ENCODE results near the gene TAS2R7.

TAS2R7 gene

GRCh38 chr12:10829994-10830393 is 27.6 kb upstream of the TAS2R7 start:
- Histone ChIP-seq H3K9ac (ENCODE audit: low read length) (no peak overlapping the region), H3K36me3 (replicated peaks; ENCODE audit: insufficient read depth, low read length) (no peaks in the 10 kb centered on the region)
- DNase-seq = no peak

GRCh38 chr12:10826258-10826657 is 23.8 kb upstream of the TAS2R7 start, which contains the start of gene TAS2R10:
Gene TAS2R10 (minus strand): TSS chr12:10826358. CDS start chr12:10826269, 89 bp downstream.
- H3K36me3 ChIP-seq (replicated peaks; ENCODE audit: insufficient read depth, low read length) = no peaks in the 10 kb centered on the region
- no peaks in the 10 kb centered on the region for H4K20me1 ChIP-seq (ENCODE audit: insufficient read depth, low read length)
- no peaks in the 10 kb centered on the region for H3K4me1 ChIP-seq (ENCODE audit: low read length)
- no peaks in the 10 kb centered on the region for H3K9me2 ChIP-seq (replicated peaks; ENCODE audit: insufficient read depth, low read length)
- H3K9me3 ChIP-seq (replicated peaks; ENCODE audit: insufficient read depth, low read length) = no peaks in the 10 kb centered on the region
- H2AFZ ChIP-seq (ENCODE audit: low read length) = no peak within 1 kb of the TSS
- H3K4me2 ChIP-seq (ENCODE audit: low read depth, low read length) = no peak within 1 kb of the TSS
- H3K79me2 ChIP-seq (ENCODE audit: low read length) = no peaks in the 10 kb centered on the region
- no peaks in the 10 kb centered on the region for H3F3A ChIP-seq (ENCODE audit: insufficient read depth, low read length)
- no peak for DNase-seq
- no peak within 1 kb of the TSS for H3K27ac ChIP-seq (ENCODE audit: low read length)
- TF ChIP-seq EZH2 (optimal IDR thresholded peaks at IDR 0.05; ENCODE audit: low read depth, low read length) = no peak
- TF ChIP-seq EZH2phosphoT487 (IDR thresholded peaks at IDR 0.05; ENCODE audit: low read length) = no peak
- TF ChIP-seq CTCF (IDR thresholded peaks at IDR 0.05; ENCODE audit: low read length) = no peak
- H3K4me3 ChIP-seq (ENCODE audit: low read length) = no peak within 1 kb of the TSS
- no peaks in the 10 kb centered on the region for H3K27me3 ChIP-seq (replicated peaks; ENCODE audit: insufficient read depth, low read length)
- H3K9ac ChIP-seq (ENCODE audit: low read length) = no peak within 1 kb of the TSS

More at GRCh38 chr12:10829994-10830393, 27.6 kb upstream of the TAS2R7 start:
- no peak overlapping the region for H3K4me3 ChIP-seq (ENCODE audit: low read length)
- no peak overlapping the region for H3K4me2 ChIP-seq (ENCODE audit: low read depth, low read length)
- H3F3A ChIP-seq (ENCODE audit: insufficient read depth, low read length) = no peaks in the 10 kb centered on the region
- no peak overlapping the region for H3K27ac ChIP-seq (ENCODE audit: low read length)
- H4K20me1 ChIP-seq (ENCODE audit: insufficient read depth, low read length) = no peaks in the 10 kb centered on the region
- H3K9me2 ChIP-seq (replicated peaks; ENCODE audit: insufficient read depth, low read length) = no peaks in the 10 kb centered on the region
- no peaks in the 10 kb centered on the region for H3K4me1 ChIP-seq (ENCODE audit: low read length)
- no peak for TF ChIP-seq CTCF (IDR thresholded peaks at IDR 0.05; ENCODE audit: low read length)
- no peak for TF ChIP-seq EZH2 (optimal IDR thresholded peaks at IDR 0.05; ENCODE audit: low read depth, low read length)
- TF ChIP-seq EZH2phosphoT487 (IDR thresholded peaks at IDR 0.05; ENCODE audit: low read length) = no peak
- no peaks in the 10 kb centered on the region for H3K27me3 ChIP-seq (replicated peaks; ENCODE audit: insufficient read depth, low read length)
- no peaks in the 10 kb centered on the region for H3K79me2 ChIP-seq (ENCODE audit: low read length)
- no peak overlapping the region for H2AFZ ChIP-seq (ENCODE audit: low read length)
- no peaks in the 10 kb centered on the region for H3K9me3 ChIP-seq (replicated peaks; ENCODE audit: insufficient read depth, low read length)

GRCh38 chr12:10824957-10825356 is 22.5 kb upstream of the TAS2R7 start:
- Histone ChIP-seq H3K9me3 (replicated peaks; ENCODE audit: insufficient read depth, low read length) (no peaks in the 10 kb centered on the region), H4K20me1 (ENCODE audit: insufficient read depth, low read length) (no peaks in the 10 kb centered on the region), H3K4me2 (ENCODE audit: low read depth, low read length) (no peak overlapping the region), H3K27me3 (replicated peaks; ENCODE audit: insufficient read depth, low read length) (no peaks in the 10 kb centered on the region), H3K4me3 (ENCODE audit: low read length) (no peak overlapping the region), H3K9me2 (replicated peaks; ENCODE audit: insufficient read depth, low read length) (no peaks in the 10 kb centered on the region), H3K27ac (ENCODE audit: low read length) (no peak overlapping the region), H3K4me1 (ENCODE audit: low read length) (no peaks in the 10 kb centered on the region), H3K36me3 (replicated peaks; ENCODE audit: insufficient read depth, low read length) (no peaks in the 10 kb centered on the region), H3K9ac (ENCODE audit: low read length) (no peak overlapping the region), H3F3A (ENCODE audit: insufficient read depth, low read length) (no peaks in the 10 kb centered on the region), H3K79me2 (ENCODE audit: low read length) (no peaks in the 10 kb centered on the region), H2AFZ (ENCODE audit: low read length) (no peak overlapping the region)
- TF ChIP-seq EZH2 (optimal IDR thresholded peaks at IDR 0.05; ENCODE audit: low read depth, low read length) (no peak), CTCF (IDR thresholded peaks at IDR 0.05; ENCODE audit: low read length) (no peak), EZH2phosphoT487 (IDR thresholded peaks at IDR 0.05; ENCODE audit: low read length) (no peak)
- no peak for DNase-seq

Data from MM.1S (cell line).